Activated effector memory CD4-positive, alpha-beta T cell treated with Interleukin-2 at 50 U/mL for 16 hours (primary cell): ENCODE results near the gene DACT2.
"Not testable (repeated sequence)": the region's sequence is repeated elsewhere in the genome, so short reads cannot be mapped to it uniquely, and the experiment has no call there.

ENCODE experiments used
- DNase-seq: peaks from one replicate; pipeline ENCODE4 v3.0.0-alpha.2; 2020

The DACT2 gene

GRCh38 chr6:168319279-168320111 lies at the start of gene DACT2:
TSS of gene DACT2 (minus strand) at chr6:168319777. CDS start at chr6:168319633, 144 bp downstream.
- no peak for DNase-seq

- DNase-seq: no peak
Measured at GRCh38 chr6:168368936-168369335, 49.4 kb upstream of the DACT2 start.

GRCh38 chr6:168368066-168368820 lies 48.7 kb upstream of the DACT2 start:
- no peak for DNase-seq

GRCh38 chr6:168367285-168367751 lies 47.7 kb upstream of the DACT2 start:
- no peak for DNase-seq

GRCh38 chr6:168366473-168366872 lies 46.9 kb upstream of the DACT2 start:
- DNase-seq: no peak

- no peak for DNase-seq
Measured at GRCh38 chr6:168365422-168366165, 46.0 kb upstream of the DACT2 start.

- no peak for DNase-seq
Measured at GRCh38 chr6:168364793-168365421, 45.3 kb upstream of the DACT2 start.

- no peak for DNase-seq
Measured at GRCh38 chr6:168363811-168364792, 44.5 kb upstream of the DACT2 start.

GRCh38 chr6:168363302-168363701 lies 43.7 kb upstream of the DACT2 start:
- DNase-seq: no peak

GRCh38 chr6:168362276-168362990 lies 42.9 kb upstream of the DACT2 start:
- no peak for DNase-seq

GRCh38 chr6:168361766-168362165 lies 42.2 kb upstream of the DACT2 start:
- DNase-seq: no peak

- no peak for DNase-seq
Measured at GRCh38 chr6:168359794-168360193, 40.2 kb upstream of the DACT2 start.

- DNase-seq: no peak
Measured at GRCh38 chr6:168358842-168359420, 39.4 kb upstream of the DACT2 start.

GRCh38 chr6:168356872-168357271 lies 37.3 kb upstream of the DACT2 start:
- not testable (repeated sequence) for DNase-seq

- no peak for DNase-seq
Measured at GRCh38 chr6:168355716-168356522, 36.3 kb upstream of the DACT2 start.

- no peak for DNase-seq
Measured at GRCh38 chr6:168354338-168354737, 34.8 kb upstream of the DACT2 start.

GRCh38 chr6:168353041-168353440 lies 33.5 kb upstream of the DACT2 start:
- DNase-seq: no peak

GRCh38 chr6:168352096-168352495 lies 32.5 kb upstream of the DACT2 start:
- DNase-seq: no peak

- no peak for DNase-seq
Measured at GRCh38 chr6:168349718-168350210, 30.2 kb upstream of the DACT2 start.
